NCI-H1694 treated with DMSO at 0.1 percent for 48 hours (cell line): ENCODE data around the gene CCDC127.
"Not testable (repeated sequence)": the region's sequence is repeated elsewhere in the genome, so short reads cannot be mapped to it uniquely, and the experiment has no call there.

Source experiments
- DNase-seq: peaks from one replicate; lab custom pipeline; 2025; lab: John Stamatoyannopoulos, UW

CCDC127 gene

GRCh38 chr5:172421-172820, 45.5 kb downstream of the CCDC127 start:
- no peak for DNase-seq

- no peak for DNase-seq
Observed at GRCh38 chr5:171801-172331, 46.1 kb downstream of the CCDC127 start.

- no peak for DNase-seq
Observed at GRCh38 chr5:170971-171800, 46.8 kb downstream of the CCDC127 start.

- DNase-seq: no peak
Observed at GRCh38 chr5:169728-170094, 48.2 kb downstream of the CCDC127 start.

- DNase-seq: no peak
Observed at GRCh38 chr5:169071-169727, 48.8 kb downstream of the CCDC127 start.

GRCh38 chr5:167982-168660, 49.8 kb downstream of the CCDC127 start:
- DNase-seq: no peak

- no peak for DNase-seq
Observed at GRCh38 chr5:167511-167910, 50.4 kb downstream of the CCDC127 start.

GRCh38 chr5:166441-167372, 51.2 kb downstream of the CCDC127 start:
- DNase-seq: no peak

- not testable (repeated sequence) for DNase-seq
Observed at GRCh38 chr5:164783-165182, 53.2 kb downstream of the CCDC127 start.

- DNase-seq: no peak
Observed at GRCh38 chr5:164244-164643, 53.7 kb downstream of the CCDC127 start.

- no peak for DNase-seq
Observed at GRCh38 chr5:163841-164240, 54.1 kb downstream of the CCDC127 start.

- DNase-seq: no peak
Observed at GRCh38 chr5:163338-163620, 54.7 kb downstream of the CCDC127 start.

GRCh38 chr5:162565-163337, 55.2 kb downstream of the CCDC127 start:
- no peak for DNase-seq

GRCh38 chr5:162190-162564, 55.8 kb downstream of the CCDC127 start:
- DNase-seq: no peak

- DNase-seq: no peak
Observed at GRCh38 chr5:161803-162110, 56.2 kb downstream of the CCDC127 start.

GRCh38 chr5:160921-161802, 56.8 kb downstream of the CCDC127 start:
- no peak for DNase-seq

- no peak for DNase-seq
Observed at GRCh38 chr5:160173-160510, 57.8 kb downstream of the CCDC127 start.

- no peak for DNase-seq
Observed at GRCh38 chr5:159448-160172, 58.3 kb downstream of the CCDC127 start.

GRCh38 chr5:158807-159447, 59.0 kb downstream of the CCDC127 start:
- DNase-seq: no peak
